IMR-90 (cell line): ENCODE results near the gene SEPTIN10. TPM values are rescaled to one million over a fixed set of nuclear protein-coding genes. Genes with fewer than 3 reads are reported as not detected.

Experiments used
- ATAC-seq: fragments of 200-7000 bp; cut with Tn5 transposase; 2 replicates; pipeline ENCODE4 v1.9.1; 2020; ENCODE audit warnings: low read depth, mild to moderate bottlenecking, moderate library complexity
- BruUV-seq: library from RNA; stranded (reverse); fragments of 400-500 nt; replicated peaks from 2 replicates; lab custom pipeline; 2021; lab: Mats Ljungman, UMichigan
- CTCF ChIA-PET: fragments of 300-600 bp; formaldehyde crosslinking; extraction: SDS; loops from one replicate; lab custom pipeline; 2021; ENCODE audit warnings: antibody characterized with exemption; lab: Yijun Ruan, JAX
- POLR2A ChIA-PET: fragments of 300-600 bp; sonication (Branson Sonifier 250); formaldehyde crosslinking; loops from one replicate; lab custom pipeline; 2022; ENCODE audit warnings: antibody characterized with exemption; ENCODE audit not compliant: unreplicated experiment; lab: Charles Lee
- DNase-seq: peaks from one replicate; pipeline ENCODE4 v3.0.0; 2013
- H2AFZ ChIP-seq: replicated peaks from 2 replicates; pipeline ENCODE3; 2013; ENCODE audit warnings: low read length, mild to moderate bottlenecking; ENCODE audit not compliant: poor library complexity
- H2AK5ac ChIP-seq: 2 replicates; pipeline ENCODE4 v1.6.1; 2013; ENCODE audit warnings: low read depth, low read length, inconsistent platforms
- H2AK9ac ChIP-seq: replicated peaks from 2 replicates; pipeline ENCODE3; 2013; ENCODE audit warnings: mild to moderate bottlenecking, low read depth, low read length, moderate library complexity; ENCODE audit not compliant: poor library complexity
- H2BK120ac ChIP-seq: 2 replicates; pipeline ENCODE4 v1.6.1; 2013; ENCODE audit warnings: low read depth, low read length, inconsistent platforms
- H2BK15ac ChIP-seq: 3 replicates; pipeline ENCODE4 v1.6.1; 2013; ENCODE audit warnings: low read depth, low read length, inconsistent platforms
- H2BK20ac ChIP-seq: 2 replicates; pipeline ENCODE4 v1.6.1; 2013; ENCODE audit warnings: low read depth, mild to moderate bottlenecking, inconsistent platforms, low read length, moderate library complexity
- H2BK5ac ChIP-seq: 2 replicates; pipeline ENCODE4 v1.6.1; 2013; ENCODE audit warnings: mild to moderate bottlenecking, low read depth, low read length, inconsistent platforms; ENCODE audit not compliant: poor library complexity, severe bottlenecking
- H3K14ac ChIP-seq: replicated peaks from 2 replicates; pipeline ENCODE4 v1.6.1; 2013; ENCODE audit warnings: low read depth, low read length, inconsistent platforms
- H3K18ac ChIP-seq: 2 replicates; pipeline ENCODE4 v1.6.1; 2013; ENCODE audit warnings: low read depth, low read length, control low read depth
- H3K23ac ChIP-seq: 2 replicates; pipeline ENCODE4 v1.6.1; 2013; ENCODE audit warnings: low read depth, low read length, inconsistent platforms
- H3K27ac ChIP-seq: 2 replicates; pipeline ENCODE4 v1.5.1; 2013; ENCODE audit warnings: mild to moderate bottlenecking, control low read depth, low read length; ENCODE audit not compliant: insufficient read depth
- H3K27me3 ChIP-seq: 2 replicates; pipeline ENCODE4 v1.6.1; 2013; ENCODE audit warnings: low read length; ENCODE audit not compliant: control insufficient read depth, insufficient read depth
- H3K36me3 ChIP-seq: 2 replicates; pipeline ENCODE4 v1.6.1; 2013; ENCODE audit warnings: low read length, mixed read lengths; ENCODE audit not compliant: control insufficient read depth, insufficient read depth
- H3K4ac ChIP-seq: 2 replicates; pipeline ENCODE4 v1.6.1; 2013; ENCODE audit warnings: low read depth, low read length, inconsistent platforms
- H3K4me1 ChIP-seq: 2 replicates; pipeline ENCODE4 v1.6.1; 2013; ENCODE audit warnings: low read length, mixed read lengths; ENCODE audit not compliant: control insufficient read depth, insufficient read depth
- H3K4me2 ChIP-seq: 2 replicates; pipeline ENCODE4 v1.6.1; 2013; ENCODE audit warnings: low read depth, mild to moderate bottlenecking, control low read depth, low read length, moderate library complexity
- H3K4me3 ChIP-seq: 2 replicates; pipeline ENCODE4 v1.5.1; 2013; ENCODE audit warnings: low read depth, mild to moderate bottlenecking, control low read depth, low read length, moderate library complexity; ENCODE audit not compliant: insufficient read depth
- H3K56ac ChIP-seq: 2 replicates; pipeline ENCODE4 v1.6.1; 2013; ENCODE audit warnings: low read length, inconsistent platforms; ENCODE audit not compliant: insufficient read depth; ENCODE audit errors: extremely low read depth
- H3K79me1 ChIP-seq, 2 experiments: 2 replicates each; pipeline ENCODE4 v1.6.1; 2013; ENCODE audit warnings: low read length in 2 of 2, inconsistent platforms in 1 of 2, low read depth in 1 of 2
- H3K9ac ChIP-seq: 2 replicates; pipeline ENCODE4 v1.6.1; 2013; ENCODE audit warnings: low read depth, low read length, control low read depth
- H3K9me1 ChIP-seq: 2 replicates; pipeline ENCODE4 v1.6.1; 2013; ENCODE audit warnings: low read length, inconsistent platforms; ENCODE audit not compliant: insufficient read depth
- H3K9me3 ChIP-seq: 2 replicates; pipeline ENCODE4 v1.6.1; 2013; ENCODE audit warnings: low read length; ENCODE audit not compliant: control insufficient read depth, insufficient read depth
- H4K20me1 ChIP-seq: 2 replicates; pipeline ENCODE4 v1.6.1; 2013; ENCODE audit warnings: low read length, inconsistent platforms; ENCODE audit not compliant: insufficient read depth
- H4K5ac ChIP-seq: 2 replicates; pipeline ENCODE4 v1.6.1; 2013; ENCODE audit warnings: mild to moderate bottlenecking, low read depth, low read length, control low read depth
- H4K8ac ChIP-seq, 2 experiments: 2 replicates each; pipeline ENCODE4 v1.6.1; 2013; ENCODE audit warnings: low read depth in 2 of 2, low read length in 2 of 2, control low read depth in 1 of 2, inconsistent platforms in 1 of 2
- H4K91ac ChIP-seq: 2 replicates; pipeline ENCODE4 v1.6.1; 2013; ENCODE audit warnings: low read depth, low read length, inconsistent platforms; ENCODE audit not compliant: insufficient read depth
- BHLHE40 ChIP-seq: fragments of 150-350 bp; IDR thresholded peaks from 2 replicates; pipeline ENCODE4 v1.6.1; 2016; ENCODE audit warnings: mild to moderate bottlenecking, low read depth, low read length
- CHD1 ChIP-seq: IDR thresholded peaks from 2 replicates; pipeline ENCODE4 v1.6.1; 2012; ENCODE audit warnings: low read depth, low read length, improper control_type of control experiment
- FOS ChIP-seq: fragments of 150-350 bp; IDR thresholded peaks from 2 replicates; pipeline ENCODE4 v1.6.1; 2016; ENCODE audit warnings: low read depth, low read length
- MXI1 ChIP-seq: IDR thresholded peaks from 2 replicates; pipeline ENCODE4 v1.6.1; 2012; ENCODE audit warnings: low read depth, mild to moderate bottlenecking, low read length, moderate library complexity, borderline replicate concordance
- RCOR1 ChIP-seq: IDR thresholded peaks from 2 replicates; pipeline ENCODE4 v1.6.1; 2012; ENCODE audit warnings: mild to moderate bottlenecking, low read length, improper control_type of control experiment; ENCODE audit not compliant: insufficient replicate concordance
- SMC3 ChIP-seq: fragments of 150-350 bp; IDR thresholded peaks from 2 replicates; pipeline ENCODE4 v1.6.1; 2016; ENCODE audit warnings: low read depth, mild to moderate bottlenecking, antibody characterized with exemption, low read length, moderate library complexity
- USF2 ChIP-seq: fragments of 150-350 bp; IDR thresholded peaks from 2 replicates; pipeline ENCODE4 v1.6.1; 2017; ENCODE audit warnings: mild to moderate bottlenecking, antibody characterized with exemption, low read length, low read depth
- WGBS, 2 experiments: methylation state at CpG; one replicate each; pipeline versions ENCODE4 v1.1.5 to v1.1.7; 2013; ENCODE audit warnings: missing lambda C conversion rate in 2 of 2; ENCODE audit not compliant: insufficient read length in 1 of 2; ENCODE audit errors: extremely low coverage in 2 of 2; 5-methylcytosine and 5-hydroxymethylcytosine counted together
- dilution Hi-C: fragments of 300-500 bp; cut with HindIII; formaldehyde crosslinking; loops from one replicate; pipeline ENCODE4 v1.14.3; 2018; ENCODE audit warnings: low sequenced_read_pairs; ENCODE audit not compliant: unreplicated experiment
- in situ Hi-C: fragments of 300-500 bp; cut with MboI; formaldehyde crosslinking; loops from 3 replicates; pipeline ENCODE4 v1.14.3; 2019; ENCODE audit warnings: low sequenced_read_pairs, inconsistent platforms, mixed read lengths
- intact Hi-C: fragments of 100-400 bp; cut with micrococcal nuclease; formaldehyde crosslinking; loops from 2 replicates; pipeline ENCODE4 v1.10.0; 2022
- polyA plus RNA-seq, 3 experiments: library from polyadenylated mRNA; depleted of rRNA; stranded (reverse); fragments of >200 nt; gene quantifications; 2 replicates each; pipeline ENCODE4 v1.2.3, GENCODE V29; 2012; ENCODE audit warnings: low replicate concordance in 1 of 3
- total RNA-seq: library from RNA; depleted of rRNA; stranded (reverse); fragments of >200 nt; gene quantifications from 2 replicates; pipeline ENCODE4 v1.2.3, GENCODE V29; 2012

Gene SEPTIN10
- total and polyA plus RNA-seq, 2 of the 4 experiments (the other 2 are of a cell fraction), result 55.4 to 82.6 TPM

GRCh38 chr2:109607766-109608165 is 6.0 kb downstream of the SEPTIN10 start:
- H3K23ac ChIP-seq, result 0 out of 2 replicates have a peak overlapping the region, but pooled peaks have one; percentile 73
- DNase-seq (peak; percentile 50), ATAC-seq (no peak)
- intact Hi-C loops, result no loop called here
- peaks cover 7% of the 10 kb centered on the region; the same call in 1 of the 2 replicates for H3K9me1 ChIP-seq
- no peak overlapping the region for H2AK9ac ChIP-seq
- no peak overlapping the region; the same call in 1 of the 2 replicates for H3K27ac ChIP-seq
- ChIA-PET POLR2A (no interaction called here), CTCF (interaction anchor here (0.6 kb wide), 1 partner anchor 61 kb away, joined by 4 read pairs; no protein-coding TSS in a partner anchor)
- peaks cover 16% of the 10 kb centered on the region; the same call in 1 of the 2 replicates for H4K20me1 ChIP-seq
- H2BK20ac ChIP-seq, result 0 out of 2 replicates have a peak overlapping the region, but pooled peaks have one; percentile 18
- H3K36me3 ChIP-seq, result no peaks in the 10 kb centered on the region
- BruUV-seq, result no TSS peak
- peak overlapping the region; percentile 81; the same call in 1 of the 2 replicates for H3K18ac ChIP-seq
- dilution Hi-C loops, result no loop called here
- no peak overlapping the region for H3K4me3 ChIP-seq
- H3K9ac ChIP-seq, result peak overlapping the region; percentile 4; the same call in 1 of the 2 replicates
- peaks cover 17% of the 10 kb centered on the region for H3K4me1 ChIP-seq
- H4K91ac ChIP-seq, result peak overlapping the region; percentile 39; the same call in 1 of the 2 replicates
- peak overlapping the region; percentile 72 for H2BK5ac ChIP-seq
- no peak overlapping the region for H4K8ac ChIP-seq
- H3K4ac ChIP-seq, result peak overlapping the region; percentile 54; the same call in 1 of the 2 replicates
- H3K9me3 ChIP-seq, result no peaks in the 10 kb centered on the region
- no peak overlapping the region for H2AFZ ChIP-seq
- H4K5ac ChIP-seq, result no peak overlapping the region
- peak overlapping the region; percentile 84 for H3K4me2 ChIP-seq
- peaks cover 8 to 48% of the 10 kb centered on the region in 2 experiments; a peak in 3 of 4 replicates for H3K79me1 ChIP-seq
- H3K56ac ChIP-seq, result no peak overlapping the region
- H2BK120ac ChIP-seq, result no peak overlapping the region
- no peaks in the 10 kb centered on the region for H3K27me3 ChIP-seq
- TF ChIP-seq USF2 (no peak), CHD1 (no peak), SMC3 (no peak), BHLHE40 (no peak), MXI1 (no peak), FOS (peak; percentile 52), RCOR1 (no peak)
- peak overlapping the region; percentile 90; the same call in 1 of the 2 replicates for H3K14ac ChIP-seq
- no CpG with 5 or more reads among the region's 2 CpGs for WGBS, 2 experiments
- in situ Hi-C loops, result no loop called here
- H2AK5ac ChIP-seq, result peak overlapping the region; percentile 46; the same call in 1 of the 2 replicates
- no peak overlapping the region; the same call in 2 of the 3 replicates for H2BK15ac ChIP-seq
